GM21717 (cell line): ENCODE measurements around the gene RPP14.
"Not testable (repeated sequence)": the region's sequence is repeated elsewhere in the genome, so short reads cannot be mapped to it uniquely, and the experiment has no call there.

Experiments used
- ATAC-seq: cut with Tn5 transposase; IDR thresholded peaks from one replicate; pipeline ENCODE4 v1.9.1; 2021; ENCODE audit warnings: mild to moderate bottlenecking, moderate library complexity; ENCODE audit not compliant: unreplicated experiment

The RPP14 gene

GRCh38 chr3:58290446-58290845 lies 15.6 kb upstream of the RPP14 start:
- ATAC-seq = not testable (repeated sequence)

- no peak for ATAC-seq
Observed at GRCh38 chr3:58291671-58292338, 14.2 kb upstream of the RPP14 start.

GRCh38 chr3:58292866-58293265 lies 13.2 kb upstream of the RPP14 start:
- no peak for ATAC-seq

- no peak for ATAC-seq
Observed at GRCh38 chr3:58293516-58293915, 12.5 kb upstream of the RPP14 start.

- no peak for ATAC-seq
Observed at GRCh38 chr3:58296269-58296668, 9.8 kb upstream of the RPP14 start.

GRCh38 chr3:58296843-58297242 lies 9.2 kb upstream of the RPP14 start:
- ATAC-seq = no peak

- no peak for ATAC-seq
Observed at GRCh38 chr3:58298190-58298589, 7.9 kb upstream of the RPP14 start.

GRCh38 chr3:58299075-58299474 lies 7.0 kb upstream of the RPP14 start:
- ATAC-seq = no peak

GRCh38 chr3:58299839-58300516 lies 6.1 kb upstream of the RPP14 start:
- no peak for ATAC-seq

GRCh38 chr3:58307639-58308215 lies 1.7 kb downstream of the RPP14 start:
- ATAC-seq = no peak

GRCh38 chr3:58308728-58309127 lies 2.7 kb downstream of the RPP14 start:
- no peak for ATAC-seq

GRCh38 chr3:58317811-58318210 lies 11.8 kb downstream of the RPP14 start:
- no peak for ATAC-seq

GRCh38 chr3:58321791-58322190 lies 15.7 kb downstream of the RPP14 start:
- no peak for ATAC-seq

GRCh38 chr3:58322793-58323192 lies 16.7 kb downstream of the RPP14 start:
- ATAC-seq = no peak

- no peak for ATAC-seq
Observed at GRCh38 chr3:58323529-58324390, 17.7 kb downstream of the RPP14 start.

- no peak for ATAC-seq
Observed at GRCh38 chr3:58324391-58325390, 18.6 kb downstream of the RPP14 start.

- no peak for ATAC-seq
Observed at GRCh38 chr3:58325525-58325992, 19.5 kb downstream of the RPP14 start.

- no peak for ATAC-seq
Observed at GRCh38 chr3:58326267-58326900, 20.3 kb downstream of the RPP14 start.

- no peak for ATAC-seq
Observed at GRCh38 chr3:58329150-58329921, 23.3 kb downstream of the RPP14 start.
